Measurements from ENCODE around the gene PPARGC1A. TPM values are rescaled to one million over a fixed set of nuclear protein-coding genes. Genes with fewer than 3 reads are reported as not detected.
A peak's percentile ranks its signal among the peaks of the same experiment; 100 is the strongest.

The PPARGC1A gene, protein sequence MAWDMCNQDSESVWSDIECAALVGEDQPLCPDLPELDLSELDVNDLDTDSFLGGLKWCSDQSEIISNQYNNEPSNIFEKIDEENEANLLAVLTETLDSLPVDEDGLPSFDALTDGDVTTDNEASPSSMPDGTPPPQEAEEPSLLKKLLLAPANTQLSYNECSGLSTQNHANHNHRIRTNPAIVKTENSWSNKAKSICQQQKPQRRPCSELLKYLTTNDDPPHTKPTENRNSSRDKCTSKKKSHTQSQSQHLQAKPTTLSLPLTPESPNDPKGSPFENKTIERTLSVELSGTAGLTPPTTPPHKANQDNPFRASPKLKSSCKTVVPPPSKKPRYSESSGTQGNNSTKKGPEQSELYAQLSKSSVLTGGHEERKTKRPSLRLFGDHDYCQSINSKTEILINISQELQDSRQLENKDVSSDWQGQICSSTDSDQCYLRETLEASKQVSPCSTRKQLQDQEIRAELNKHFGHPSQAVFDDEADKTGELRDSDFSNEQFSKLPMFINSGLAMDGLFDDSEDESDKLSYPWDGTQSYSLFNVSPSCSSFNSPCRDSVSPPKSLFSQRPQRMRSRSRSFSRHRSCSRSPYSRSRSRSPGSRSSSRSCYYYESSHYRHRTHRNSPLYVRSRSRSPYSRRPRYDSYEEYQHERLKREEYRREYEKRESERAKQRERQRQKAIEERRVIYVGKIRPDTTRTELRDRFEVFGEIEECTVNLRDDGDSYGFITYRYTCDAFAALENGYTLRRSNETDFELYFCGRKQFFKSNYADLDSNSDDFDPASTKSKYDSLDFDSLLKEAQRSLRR
- total RNA-seq = 13.3 TPM

GRCh38 chr4:23889814-23890341 lies at the start of gene PPARGC1A:
PPARGC1A (minus strand) TSS chr4:23890047; CDS start chr4:23889957, 90 bp downstream.
- peak; percentile 51 for DNase-seq (ENCODE audit: low spot score)

DNA sequence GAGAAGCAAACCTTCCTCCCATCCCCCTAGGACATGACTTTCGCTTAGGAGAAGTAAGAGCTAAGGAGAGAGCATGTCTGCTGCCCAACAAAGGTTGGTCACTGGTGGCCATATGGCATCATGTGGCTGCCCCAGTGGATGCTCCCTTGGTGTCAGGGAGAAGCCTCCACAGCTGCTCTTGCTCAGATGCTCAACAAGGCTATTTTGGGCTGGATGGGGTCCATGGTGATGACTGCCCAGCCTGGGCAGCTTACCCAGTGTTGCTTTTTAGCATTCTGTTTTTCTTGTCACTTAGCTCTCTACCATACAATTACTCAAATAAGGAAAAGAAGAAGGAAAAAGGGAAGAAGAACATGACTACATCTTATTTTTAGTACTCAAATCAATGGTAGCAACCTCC lies 48.9 kb upstream of the PPARGC1A start:
- DNase-seq (ENCODE audit: low spot score) = no peak

DNA sequence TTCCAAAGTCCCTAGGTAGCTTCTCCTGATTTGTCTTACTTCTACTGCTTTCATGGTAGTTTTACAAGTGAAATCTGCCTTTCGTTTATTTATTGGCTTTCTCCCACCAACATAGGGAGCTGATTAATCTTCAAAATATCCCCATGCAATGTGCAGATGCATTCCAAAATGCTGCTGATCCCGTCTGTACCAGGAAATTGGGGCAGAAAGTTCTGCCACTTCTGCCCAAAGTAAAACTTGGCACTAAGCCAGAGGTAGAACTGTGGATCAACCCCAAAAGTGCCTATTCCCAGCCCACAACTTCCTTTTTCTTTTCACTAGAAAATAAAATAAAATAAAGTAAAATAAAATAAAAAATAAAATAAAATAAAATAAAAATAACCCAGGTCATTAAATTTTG lies 47.3 kb upstream of the PPARGC1A start:
- no peak for DNase-seq (ENCODE audit: low spot score)

- DNase-seq (ENCODE audit: low spot score) = peak; percentile 78
Observed at GRCh38 chr4:23934915-23935314, 45.1 kb upstream of the PPARGC1A start.

DNA sequence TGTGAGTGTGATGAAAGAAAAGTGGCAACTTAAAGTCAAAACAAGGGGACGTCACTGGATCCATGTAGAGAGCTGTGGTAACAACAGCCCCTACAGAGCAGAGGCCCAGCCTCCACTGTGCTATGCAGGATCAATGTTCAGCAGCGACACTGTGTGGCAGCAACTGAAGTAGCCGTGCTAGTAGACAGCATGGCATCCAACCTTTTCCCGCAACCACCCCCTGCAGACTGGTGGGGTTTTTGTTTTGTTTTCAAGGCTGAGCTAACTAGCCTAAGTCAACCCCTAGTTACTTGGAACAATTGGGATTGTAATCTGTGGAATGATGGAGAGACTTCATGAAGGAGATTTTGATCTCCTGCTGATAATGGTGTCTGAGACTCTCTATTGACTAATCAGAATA lies 44.4 kb upstream of the PPARGC1A start:
- DNase-seq (ENCODE audit: low spot score) = no peak

DNA sequence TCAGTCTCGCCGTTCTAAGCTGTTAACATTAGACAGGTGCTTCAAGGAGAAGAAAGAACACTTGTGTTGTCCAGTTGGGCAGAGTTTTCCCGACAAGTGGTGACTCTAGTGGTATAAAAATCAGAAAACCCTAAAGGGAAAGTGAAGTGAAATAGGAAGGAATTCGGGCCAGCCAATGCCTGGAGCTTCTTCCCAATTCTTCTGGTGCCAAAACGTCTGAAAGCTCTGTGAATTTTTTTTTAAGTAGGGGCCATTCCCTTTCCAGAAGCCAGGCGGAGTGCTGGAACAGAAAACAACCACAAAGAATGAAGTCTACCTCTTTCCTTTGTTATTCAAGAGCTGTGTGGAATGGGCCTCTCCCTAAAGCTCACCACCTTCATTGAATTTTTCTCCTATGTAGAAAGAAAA lies 43.1 kb upstream of the PPARGC1A start:
- no peak for DNase-seq (ENCODE audit: low spot score)

DNA sequence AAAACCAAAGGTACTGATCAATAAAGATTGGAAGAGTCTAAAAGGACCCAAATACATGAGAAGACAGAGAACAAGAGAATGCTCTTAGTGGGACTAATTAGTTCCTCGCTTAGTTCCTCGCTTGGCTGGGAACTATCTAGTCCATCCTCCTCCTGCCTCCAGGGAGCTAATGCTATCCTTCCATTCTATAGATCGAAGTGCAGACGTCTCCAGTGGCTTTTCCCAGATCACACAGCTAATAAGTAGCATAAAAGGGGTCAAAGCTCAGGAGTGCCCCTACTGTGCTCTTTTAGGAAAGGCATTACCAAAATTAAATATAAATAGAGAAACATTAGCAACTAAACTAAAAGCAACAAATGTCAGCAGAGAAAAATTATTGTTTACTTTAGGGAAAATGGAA lies 42.3 kb upstream of the PPARGC1A start:
- no peak for DNase-seq (ENCODE audit: low spot score)

- DNase-seq (ENCODE audit: low spot score) = no peak
Observed at GRCh38 chr4:23931489-23931830, 41.6 kb upstream of the PPARGC1A start.

GRCh38 chr4:23930750-23931488 lies 41.1 kb upstream of the PPARGC1A start:
- peak; percentile 78 for DNase-seq (ENCODE audit: low spot score)

- DNase-seq (ENCODE audit: low spot score) = no peak
Observed at GRCh38 chr4:23929248-23929647, 39.4 kb upstream of the PPARGC1A start.

DNA sequence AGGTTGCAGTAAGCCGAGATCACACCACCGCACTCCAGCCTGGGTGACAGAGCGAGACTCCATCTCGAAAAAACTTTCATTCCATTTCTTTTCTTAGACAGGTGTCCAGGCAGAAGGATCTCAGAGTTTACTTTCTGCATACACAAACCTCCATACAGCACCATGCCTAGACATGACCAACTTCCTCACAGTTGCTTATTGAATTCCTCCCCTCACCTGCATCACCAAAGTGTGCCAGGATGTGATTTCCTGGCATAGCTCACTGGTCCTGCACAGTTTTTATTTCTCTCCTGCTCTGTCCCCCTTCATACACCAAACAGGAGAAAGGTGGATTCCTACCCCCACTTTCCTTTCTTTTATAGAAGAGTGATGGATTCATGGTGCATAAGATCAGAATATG lies 34.7 kb upstream of the PPARGC1A start:
- DNase-seq (ENCODE audit: low spot score) = no peak

DNA sequence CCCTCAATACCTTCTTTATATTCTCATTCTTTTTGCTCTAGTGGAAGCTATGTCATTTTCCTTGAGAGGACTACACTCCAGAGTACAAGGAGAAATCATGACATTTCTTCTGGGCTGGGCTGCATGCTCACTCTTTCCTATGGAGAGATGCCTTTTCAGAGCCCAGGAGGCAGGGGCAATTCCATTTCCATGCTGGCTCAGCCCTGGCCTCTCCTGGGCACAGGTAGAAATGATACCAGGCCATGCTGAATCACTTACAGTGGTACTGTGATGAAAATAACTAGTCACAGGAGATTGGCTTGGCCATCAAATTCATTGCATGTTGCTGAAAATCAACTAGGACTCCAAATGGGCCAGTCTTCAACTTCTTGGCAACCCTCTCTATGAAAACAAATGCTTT lies 34.0 kb upstream of the PPARGC1A start:
- no peak for DNase-seq (ENCODE audit: low spot score)

DNA sequence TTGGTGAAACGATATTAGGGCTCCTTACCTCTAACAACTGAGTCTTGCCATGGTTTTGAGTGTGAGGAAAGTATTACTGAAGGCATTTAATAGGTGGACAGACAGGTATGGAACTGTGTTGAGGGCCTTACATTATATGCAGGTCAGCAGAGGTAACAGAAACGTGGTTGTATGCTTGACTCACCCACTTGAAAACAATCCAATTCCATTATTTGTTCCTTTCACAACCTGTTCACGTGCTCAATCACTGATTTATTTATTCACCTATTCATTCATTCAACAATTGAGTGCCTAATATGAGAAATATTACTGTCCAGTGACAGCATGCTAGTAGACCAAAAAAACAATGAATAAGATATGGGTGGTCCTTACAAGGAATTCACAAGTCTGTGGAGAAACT lies 33.3 kb upstream of the PPARGC1A start:
- no peak for DNase-seq (ENCODE audit: low spot score)

DNA sequence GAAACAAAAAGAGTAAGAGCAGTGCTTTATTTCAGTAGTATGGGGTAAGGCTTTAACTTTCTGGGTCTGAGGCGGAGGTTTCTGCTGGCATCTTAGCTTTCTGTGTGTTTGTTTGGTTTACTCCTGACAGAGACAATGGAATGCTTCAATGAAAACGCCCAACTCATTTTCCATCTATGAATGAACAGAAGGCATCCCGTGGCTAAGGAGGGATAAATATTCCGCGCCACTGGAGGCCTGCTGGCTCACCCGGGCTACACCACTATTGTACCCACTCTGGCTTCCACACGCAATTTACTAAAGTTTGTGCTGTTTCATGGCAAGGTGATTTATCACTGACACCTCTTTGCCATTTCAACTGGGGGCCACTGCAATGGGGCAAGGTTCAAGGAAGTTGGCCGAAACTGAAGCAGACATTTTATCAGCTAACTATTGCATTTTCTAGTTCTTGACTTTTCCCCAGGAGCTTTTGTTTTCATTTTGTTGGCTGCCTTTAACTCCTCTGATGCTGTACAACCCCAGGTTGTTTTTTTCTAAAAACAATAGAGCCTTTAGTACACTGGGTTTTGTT lies 32.8 kb upstream of the PPARGC1A start:
- no peak for DNase-seq (ENCODE audit: low spot score)

DNA sequence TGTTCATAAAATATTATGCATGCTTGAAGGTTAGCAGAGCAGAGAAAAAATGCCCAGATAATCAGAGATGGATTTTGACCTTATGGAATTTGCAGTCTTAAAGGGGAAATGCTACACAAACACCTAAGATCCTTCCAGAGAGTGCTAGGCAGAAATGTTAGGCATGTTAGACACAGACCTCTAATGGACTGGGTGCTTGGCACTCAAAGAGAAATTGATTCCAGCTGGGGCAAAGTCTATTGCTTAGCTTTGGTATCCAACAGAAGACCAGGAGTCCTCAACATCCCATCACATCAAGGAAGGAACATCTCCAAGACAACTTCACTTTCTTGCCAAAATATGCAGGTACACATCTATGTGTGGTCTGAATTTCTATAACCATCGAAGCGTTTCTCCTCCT lies 32.2 kb upstream of the PPARGC1A start:
- no peak for DNase-seq (ENCODE audit: low spot score)

- DNase-seq (ENCODE audit: low spot score) = no peak
Observed at GRCh38 chr4:23921447-23921845, 31.6 kb upstream of the PPARGC1A start.

DNA sequence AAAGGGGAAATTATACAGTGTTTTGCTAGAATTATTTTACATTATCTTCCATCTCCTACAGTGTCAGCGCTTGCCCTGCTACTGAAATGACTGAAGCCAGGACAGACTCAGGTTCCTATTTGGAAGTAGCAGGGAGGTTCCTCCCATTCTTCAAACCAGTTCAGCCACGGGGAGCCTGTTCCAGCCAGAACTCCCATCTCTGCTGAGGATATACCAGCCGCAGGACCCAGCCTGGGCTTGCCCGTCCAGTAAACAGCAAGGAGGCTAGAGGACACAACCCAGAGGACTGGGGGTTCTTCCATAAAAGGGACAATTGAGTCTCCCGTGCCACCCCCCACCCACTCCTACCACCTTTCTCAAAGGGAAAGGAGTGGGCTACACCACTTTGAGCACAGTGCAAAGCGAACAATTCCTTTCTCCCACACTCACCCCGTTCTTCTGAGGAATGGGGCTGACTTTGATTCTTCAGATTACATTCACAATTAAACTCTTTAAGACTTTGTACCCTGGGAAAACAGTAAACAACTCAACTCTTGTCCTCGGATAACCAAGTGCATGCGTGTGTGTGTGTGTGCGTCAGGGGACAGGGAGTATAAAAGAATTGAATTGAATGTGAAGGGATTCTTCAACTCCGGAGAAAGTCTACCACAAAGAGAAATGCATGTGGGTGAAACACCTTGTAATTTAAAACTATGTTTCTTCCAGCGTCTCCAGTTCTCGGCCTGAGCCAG lies 31.0 kb upstream of the PPARGC1A start:
- peak; percentile 58 for DNase-seq (ENCODE audit: low spot score)

DNA sequence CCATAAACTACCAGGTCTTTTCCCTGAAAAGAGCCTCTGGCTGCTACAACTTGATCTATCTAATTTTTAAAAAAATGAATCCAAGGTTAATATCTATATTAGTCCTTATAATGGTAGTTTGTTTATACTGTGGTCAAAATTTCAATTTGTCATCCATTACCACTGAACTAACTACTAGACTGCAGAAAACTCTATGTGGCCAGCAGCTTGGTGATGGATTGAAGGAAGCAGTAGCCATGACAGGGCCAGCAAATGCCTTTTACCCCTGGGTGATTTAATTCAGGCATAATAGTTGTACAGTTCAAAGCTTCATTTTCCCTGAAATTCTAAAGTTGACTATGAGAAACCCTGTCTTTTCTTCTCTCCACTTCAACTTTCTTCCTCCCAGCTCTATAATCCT lies 30.4 kb upstream of the PPARGC1A start:
- no peak for DNase-seq (ENCODE audit: low spot score)

DNA sequence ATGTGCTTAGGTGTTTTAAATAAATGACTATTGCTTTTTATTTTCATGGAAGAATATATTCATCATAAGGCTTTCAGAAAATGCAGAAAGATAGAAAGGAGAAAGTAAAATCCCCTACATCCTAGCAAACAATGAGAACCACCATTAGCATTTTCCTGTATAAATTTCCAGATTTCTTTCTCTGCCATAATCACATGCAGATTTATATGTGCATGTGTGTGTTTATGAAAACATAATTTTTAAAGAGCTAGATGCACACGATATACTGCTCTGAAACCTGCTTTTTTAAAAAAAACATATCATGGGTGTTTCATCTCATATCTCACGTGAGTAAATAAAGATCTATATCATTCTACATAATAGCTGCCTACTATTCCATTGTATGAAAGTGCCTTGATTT lies 26.4 kb upstream of the PPARGC1A start:
- no peak for DNase-seq (ENCODE audit: low spot score)

DNA sequence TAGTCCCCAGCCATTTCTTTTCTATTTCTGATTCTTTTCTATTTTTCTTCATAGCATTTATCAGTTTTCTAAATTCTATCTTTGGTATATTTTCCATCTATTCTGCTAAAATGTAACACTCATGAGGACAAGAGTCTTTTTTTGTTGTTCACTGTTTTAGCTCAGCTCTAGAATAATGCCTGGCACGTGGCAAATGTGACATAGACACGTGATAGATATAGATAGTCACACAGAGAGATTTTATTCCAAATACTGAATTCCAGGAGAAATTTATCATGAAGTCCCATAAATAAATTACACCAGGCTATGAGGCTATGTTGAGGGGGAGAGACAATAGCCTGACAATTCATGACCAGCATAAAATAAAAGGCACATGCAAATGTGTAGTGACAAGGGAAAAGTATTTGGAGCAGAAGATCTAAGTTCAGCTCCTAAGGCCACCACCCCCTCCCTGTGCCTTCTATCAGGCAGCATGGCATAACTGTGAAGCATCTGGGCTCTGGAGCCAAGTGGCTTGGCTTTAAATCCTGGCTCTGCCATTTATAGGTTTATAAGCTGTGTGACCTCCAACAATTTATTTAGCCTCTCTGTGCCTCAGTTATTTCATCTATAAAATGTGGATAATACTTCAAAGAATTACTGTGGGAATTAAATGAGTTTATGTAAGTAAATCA lies 25.7 kb upstream of the PPARGC1A start:
- no peak for DNase-seq (ENCODE audit: low spot score)
